NCI-H226 (cell line): ENCODE data around the gene SRGN.

ENCODE experiments used
- DNase-seq: peaks from one replicate; pipeline ENCODE4 v3.0.0-alpha.2; 2015

SRGN gene

GRCh38 chr10:69142983-69143382, 55.1 kb downstream of the SRGN start:
- no peak for DNase-seq

- DNase-seq: no peak
Observed at GRCh38 chr10:69145329-69145728, 57.4 kb downstream of the SRGN start.

- no peak for DNase-seq
Observed at GRCh38 chr10:69145864-69146263, 58.0 kb downstream of the SRGN start.

GRCh38 chr10:69146759-69147158, 58.9 kb downstream of the SRGN start:
- DNase-seq: no peak

- no peak for DNase-seq
Observed at GRCh38 chr10:69151984-69152383, 64.1 kb downstream of the SRGN start.

- no peak for DNase-seq
Observed at GRCh38 chr10:69153227-69153626, 65.3 kb downstream of the SRGN start.
